Forelimb muscle (tissue), 1 donor: ENCODE results near the gene NOS3. TPM values are rescaled to one million over a fixed set of nuclear protein-coding genes. Genes with fewer than 3 reads are reported as not detected.

Source experiments
- DNase-seq: peaks from one replicate; pipeline ENCODE4 v3.0.0-alpha.2; 2013; ENCODE audit warnings: low read depth
- polyA plus RNA-seq: library from polyadenylated mRNA; unstranded; fragments of 120-200 nt; gene quantifications from one replicate; pipeline ENCODE4 v1.2.1, GENCODE V29; 2013; ENCODE audit not compliant: insufficient read length

The NOS3 gene
- polyA plus RNA-seq, 1 donor: 5.5 TPM

DNA sequence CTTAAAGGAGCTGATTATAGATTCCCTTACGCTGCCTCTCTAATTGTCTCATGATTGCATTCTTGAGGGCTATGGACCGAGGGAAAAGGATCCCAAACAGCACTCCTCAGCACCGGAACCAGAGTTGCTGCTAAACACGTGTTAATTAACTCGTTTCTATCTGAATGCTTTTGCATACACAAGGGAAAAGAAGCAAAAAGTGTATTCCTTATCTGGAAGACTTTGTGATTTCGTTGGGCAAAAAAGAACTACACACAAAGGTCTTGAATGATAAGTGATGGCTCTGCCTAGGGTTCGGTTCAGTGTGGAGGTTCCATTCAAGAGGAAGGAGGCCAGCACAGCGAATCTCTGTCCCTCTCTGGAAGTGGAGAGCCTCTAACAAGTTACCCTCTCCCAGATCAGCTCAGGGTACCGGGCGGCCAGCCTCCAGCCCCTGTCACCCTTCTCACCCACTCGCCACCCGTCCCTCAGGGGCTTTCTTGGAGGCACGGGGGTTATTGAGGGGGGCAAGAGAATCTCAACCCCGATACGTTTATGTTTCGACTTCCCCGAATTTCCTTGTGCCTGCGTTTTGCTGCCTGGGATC is 68.1 kb downstream of the NOS3 start:
- no peak for DNase-seq

DNA sequence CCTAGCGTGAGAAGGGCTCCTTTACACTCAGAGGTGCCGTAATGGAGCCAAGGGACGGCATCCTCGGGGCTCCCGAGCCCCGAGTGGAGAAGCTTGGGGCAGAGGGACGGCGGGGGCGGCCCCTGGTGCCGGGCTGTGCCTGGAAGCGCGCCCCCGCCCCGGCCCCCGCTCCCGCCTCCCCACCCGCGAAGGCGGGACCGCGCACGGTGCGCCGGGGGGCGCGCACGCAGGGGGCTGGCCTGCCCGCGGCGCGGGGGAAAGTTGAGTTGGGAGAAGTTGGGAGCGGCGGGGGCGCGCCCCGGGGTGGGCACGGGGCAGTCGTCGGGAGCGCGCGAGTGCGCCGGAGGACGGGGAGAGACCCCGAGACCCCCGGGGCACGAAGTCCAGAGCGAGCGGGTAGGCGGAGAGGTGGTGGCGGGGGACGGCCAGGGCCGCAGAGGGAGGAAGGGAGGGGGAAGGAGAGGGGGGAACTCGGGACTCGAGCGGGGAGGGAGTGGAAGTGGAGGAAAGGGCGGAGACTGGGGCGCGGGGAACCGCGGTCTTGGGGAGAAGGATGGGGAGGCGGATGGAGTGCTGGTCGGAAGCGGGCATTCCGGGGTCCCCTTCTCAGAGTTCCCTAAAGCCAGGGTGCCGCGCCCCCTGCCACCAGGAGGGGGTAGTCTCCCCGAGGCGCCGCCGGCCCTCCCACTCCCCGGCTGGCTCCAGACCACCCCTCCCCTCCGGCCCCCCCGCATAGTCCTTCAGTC is 68.7 kb downstream of the NOS3 start, which contains the start of gene SLC4A2:
SLC4A2 (plus strand) TSS at position 223 of the 746 bp plus-strand sequence. CDS start 2,399 bp downstream, outside the sequence.
- DNase-seq: peak; percentile 52

DNA sequence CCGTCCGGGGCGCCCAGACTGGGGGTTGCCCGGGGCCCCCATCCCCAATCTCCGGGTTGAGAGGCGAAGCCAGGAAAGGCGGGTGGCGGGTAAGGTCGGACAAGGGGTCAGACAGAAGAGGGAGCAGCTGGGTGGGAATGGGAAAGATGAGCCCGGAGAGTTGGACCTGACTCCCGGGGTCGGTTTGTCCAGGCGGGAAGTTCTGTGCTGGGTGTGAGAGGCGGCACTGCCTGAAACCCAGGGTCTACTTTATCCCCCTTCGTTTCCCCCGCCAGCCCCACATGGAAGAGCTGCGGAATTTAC is 69.2 kb downstream of the NOS3 start:
- no peak for DNase-seq

DNA sequence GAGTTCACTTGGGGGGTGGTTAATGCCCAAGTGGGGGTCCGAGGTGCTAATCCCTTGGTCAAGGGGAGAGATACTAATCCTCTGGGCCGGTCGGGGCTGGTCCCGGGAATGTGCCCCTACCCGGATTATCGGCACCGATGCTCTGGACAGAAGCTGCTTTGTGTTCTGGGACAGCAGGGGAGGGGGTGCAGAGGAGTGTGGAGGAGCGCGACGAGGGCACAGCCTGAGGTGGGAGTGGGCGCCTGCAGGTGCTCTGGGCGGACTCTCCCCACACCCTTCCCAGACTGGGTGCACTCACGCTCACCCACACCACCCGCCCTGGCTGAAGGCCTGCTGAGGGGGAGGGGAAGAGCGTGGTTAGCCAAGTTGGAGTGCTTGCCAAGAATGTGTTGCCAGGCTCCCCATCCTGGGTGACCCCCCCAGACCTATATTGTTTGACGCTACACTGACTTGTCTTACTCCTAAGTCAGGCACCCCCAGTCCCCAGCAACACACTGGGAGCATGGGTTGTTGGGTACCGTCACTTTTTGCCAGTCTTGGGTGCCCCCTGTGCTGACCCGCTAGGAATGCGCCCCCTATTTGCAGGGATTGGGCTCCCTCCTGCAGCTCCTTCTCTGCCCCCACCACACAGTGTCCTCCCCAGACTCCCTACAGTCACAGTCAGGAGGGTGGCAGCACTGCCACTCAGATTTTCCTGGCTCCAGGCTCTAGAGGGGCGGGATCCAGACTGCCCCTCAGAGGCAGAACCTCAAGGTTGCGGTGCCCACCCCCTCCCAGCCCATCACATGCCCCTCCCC is 69.8 kb downstream of the NOS3 start:
- DNase-seq: no peak

DNA sequence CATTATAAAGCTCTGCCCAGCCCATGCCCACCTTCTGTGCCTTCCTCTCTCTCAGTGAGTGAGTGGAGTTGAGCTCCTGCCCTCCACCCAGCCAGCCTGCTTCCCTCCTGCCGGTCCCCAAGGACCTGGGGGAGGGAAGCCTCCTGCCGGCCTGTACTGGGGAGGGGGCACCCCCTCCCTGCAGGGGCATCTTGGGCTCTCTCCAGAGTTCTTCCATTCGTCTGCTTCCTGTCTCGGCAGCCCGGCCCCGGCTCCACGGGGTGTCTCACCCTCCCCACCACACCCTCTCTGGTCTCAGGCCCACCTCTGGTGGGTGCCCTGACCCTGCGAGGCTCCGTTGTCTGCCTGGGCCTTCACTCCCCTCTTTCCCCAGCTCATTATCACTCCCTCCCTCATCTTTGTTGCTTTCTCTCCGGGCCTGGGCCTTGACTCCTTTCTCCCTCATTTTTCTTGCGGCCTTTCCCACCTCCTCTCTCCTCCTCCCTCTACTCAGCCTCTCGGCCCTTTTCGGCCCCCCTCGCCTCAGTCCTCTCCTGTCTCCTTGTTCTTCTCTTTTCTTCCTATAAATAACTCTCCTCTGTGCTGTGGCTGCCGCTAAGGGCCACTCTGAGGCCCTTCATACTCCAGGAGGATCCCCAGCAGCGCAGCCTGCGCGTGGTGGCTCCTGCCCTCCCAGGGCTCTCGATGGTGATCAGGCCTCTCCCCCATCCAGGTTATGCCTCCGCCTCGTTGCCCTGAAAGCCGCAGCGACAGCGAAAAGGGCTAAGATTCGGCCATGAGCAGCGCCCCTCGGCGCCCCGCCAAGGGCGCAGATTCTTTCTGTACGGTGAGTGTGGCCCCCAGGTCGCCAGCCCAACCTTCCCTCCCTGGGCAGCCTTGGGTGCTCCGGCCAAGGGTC is 70.6 kb downstream of the NOS3 start:
- DNase-seq: no peak

DNA sequence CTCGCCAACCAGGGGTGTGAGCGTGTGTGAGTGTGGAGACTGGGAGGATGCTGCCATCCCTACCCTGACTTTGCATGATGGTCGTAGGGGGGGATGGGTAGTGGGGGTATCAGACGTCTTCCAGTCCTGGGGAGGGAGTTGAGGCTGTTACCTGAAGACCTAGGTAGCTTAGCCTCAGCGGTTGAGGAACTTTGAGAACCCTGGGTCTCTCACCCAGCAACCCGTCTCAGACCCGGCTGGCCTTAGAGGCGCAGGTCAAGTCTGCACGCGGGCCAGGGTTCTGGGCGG is 71.2 kb downstream of the NOS3 start:
- DNase-seq: no peak

DNA sequence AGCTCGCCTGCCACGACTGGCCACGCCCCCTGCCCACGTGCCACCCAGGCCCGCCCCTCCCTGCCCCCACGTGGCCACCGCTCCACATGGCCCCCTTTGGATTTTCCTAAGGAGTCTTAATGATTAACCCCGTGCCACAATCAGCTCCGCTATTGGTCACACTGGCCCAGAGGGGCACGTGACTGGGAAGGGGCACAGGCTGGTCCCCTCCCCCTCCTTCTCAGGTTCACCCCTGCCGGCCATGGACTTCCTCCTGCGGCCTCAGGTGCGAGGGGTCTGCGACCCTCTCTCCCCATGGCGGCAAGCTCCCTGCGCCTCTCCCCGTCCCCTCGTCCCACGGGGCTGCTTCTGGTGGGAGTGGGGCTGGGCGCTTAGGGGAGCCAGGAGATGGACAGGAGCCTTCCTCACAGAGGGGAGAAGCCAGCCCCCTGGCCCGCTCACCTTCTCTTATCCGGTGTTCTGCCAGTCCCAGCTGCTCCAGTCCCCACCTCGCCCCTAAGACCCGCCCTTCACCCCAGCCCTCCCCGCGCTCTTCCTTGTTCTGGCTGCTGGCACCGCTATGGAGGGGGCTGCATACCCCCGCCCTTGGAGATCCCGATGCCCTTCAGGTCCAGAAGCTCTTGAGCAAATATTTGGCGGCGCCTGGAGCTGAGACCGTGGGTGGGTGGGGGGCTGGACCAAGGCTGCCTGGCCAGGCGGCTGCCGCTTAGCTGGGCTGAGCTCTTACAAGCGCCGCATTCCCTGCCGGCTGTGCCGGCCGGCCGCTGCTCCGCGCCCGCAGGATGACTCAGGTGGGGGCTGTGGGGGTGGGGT is 71.8 kb downstream of the NOS3 start:
- DNase-seq: no peak

DNA sequence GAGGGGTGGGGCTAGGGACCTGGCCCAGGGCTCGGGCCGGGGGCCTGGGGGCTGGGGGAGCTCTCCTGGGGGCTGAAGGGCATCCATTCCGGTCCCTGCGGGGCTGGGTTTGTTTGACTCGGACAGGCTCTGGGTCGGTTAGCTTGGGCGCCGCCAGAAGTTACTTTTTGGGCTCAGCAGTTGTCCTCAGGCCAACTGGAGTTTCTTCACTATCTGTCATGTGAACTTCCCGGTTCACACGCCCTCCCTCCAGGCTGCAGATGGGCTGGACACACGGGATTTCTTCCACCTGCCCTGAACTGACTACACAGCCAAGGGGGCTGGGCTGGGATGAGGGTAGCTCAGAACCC is 72.4 kb downstream of the NOS3 start:
- no peak for DNase-seq

Other genes with a start within 250 kb of the NOS3 start
- 14.4 TPM for gene TMEM176B, start 190.7 kb upstream of the NOS3 start, polyA plus RNA-seq
- 14.3 TPM for gene TMEM176A, start 190.2 kb upstream of the NOS3 start, polyA plus RNA-seq
- gene AOC1, start 138.5 kb upstream of the NOS3 start, polyA plus RNA-seq: not detected
- 24.5 TPM for gene KCNH2, start 12.7 kb upstream of the NOS3 start, polyA plus RNA-seq
- gene ATG9B, start 33.5 kb downstream of the NOS3 start, polyA plus RNA-seq: 0.73 TPM
- 22.2 TPM for gene ABCB8, start 37.4 kb downstream of the NOS3 start, polyA plus RNA-seq
- gene ASIC3, start 57.5 kb downstream of the NOS3 start, polyA plus RNA-seq: 6.8 TPM
- gene CDK5, start 66.9 kb downstream of the NOS3 start, polyA plus RNA-seq: 9.1 TPM
- gene SLC4A2, start 68.6 kb downstream of the NOS3 start, polyA plus RNA-seq: 55.9 TPM
- gene FASTK, start 89.8 kb downstream of the NOS3 start, polyA plus RNA-seq: 67.0 TPM
- gene TMUB1, start 92.5 kb downstream of the NOS3 start, polyA plus RNA-seq: 41.6 TPM
- gene AGAP3, start 95.5 kb downstream of the NOS3 start, polyA plus RNA-seq: 68.3 TPM
- 3.1 TPM for gene GBX1, start 176.7 kb downstream of the NOS3 start, polyA plus RNA-seq
- 6.2 TPM for gene ASB10, start 196.2 kb downstream of the NOS3 start, polyA plus RNA-seq
- not detected for gene H2BK1, start 219.5 kb downstream of the NOS3 start, polyA plus RNA-seq
- gene ABCF2, start 236.2 kb downstream of the NOS3 start, polyA plus RNA-seq: 17.4 TPM
- gene CHPF2, start 241.5 kb downstream of the NOS3 start, polyA plus RNA-seq: 20.2 TPM